PC-3 (cell line): Measurements from ENCODE around the gene GPBP1. TPM values are rescaled to one million over a fixed set of nuclear protein-coding genes. Genes with fewer than 3 reads are reported as not detected.

Source experiments
- ATAC-seq: fragments of 200-7000 bp; cut with Tn5 transposase; 2 replicates; pipeline ENCODE4 v1.9.1; 2020; ENCODE audit warnings: mild to moderate bottlenecking, moderate library complexity
- BruUV-seq: library from RNA; stranded (reverse); fragments of 400-500 nt; replicated peaks from 2 replicates; lab custom pipeline; 2021; lab: Mats Ljungman, UMichigan
- CTCF ChIA-PET: fragments of 300-600 bp; sonication (Branson Sonifier 250); formaldehyde crosslinking; loops from one replicate; lab custom pipeline; 2022; ENCODE audit warnings: antibody characterized with exemption; lab: Charles Lee
- POLR2A ChIA-PET: fragments of 300-600 bp; sonication (Branson Sonifier 250); formaldehyde crosslinking; loops from one replicate; lab custom pipeline; 2022; ENCODE audit warnings: antibody characterized with exemption; ENCODE audit not compliant: unreplicated experiment; lab: Charles Lee
- DNase-seq: peaks from one replicate; pipeline ENCODE4 v3.0.0-alpha.2; 2015
- H2AFZ ChIP-seq: fragments of 300-600 bp; sonication (generic); 2 replicates; pipeline ENCODE4 v1.6.0; 2016; ENCODE audit warnings: antibody characterized with exemption, low read length
- H3F3A ChIP-seq: fragments of 300-600 bp; sonication (generic); one replicate; pipeline ENCODE4 v1.6.0; 2017; ENCODE audit warnings: antibody characterized with exemption, low read length, control low read depth, mild to moderate bottlenecking; ENCODE audit not compliant: unreplicated experiment
- H3K27ac ChIP-seq: fragments of 300-600 bp; sonication (generic); 2 replicates; pipeline ENCODE4 v1.5.1; 2016; ENCODE audit warnings: mild to moderate bottlenecking, low read length
- H3K27me3 ChIP-seq: fragments of 300-600 bp; sonication (generic); 2 replicates; pipeline ENCODE4 v1.6.1; 2016; ENCODE audit warnings: low read length, mixed read lengths
- H3K36me3 ChIP-seq: fragments of 300-600 bp; sonication (generic); 2 replicates; pipeline ENCODE4 v1.6.1; 2016; ENCODE audit warnings: low read depth, mixed run types, low read length, mixed read lengths
- H3K4me1 ChIP-seq: fragments of 300-600 bp; sonication (generic); 2 replicates; pipeline ENCODE4 v1.5.1; 2016; ENCODE audit warnings: low read length; ENCODE audit not compliant: insufficient read depth
- H3K4me2 ChIP-seq: fragments of 300-600 bp; sonication (generic); 2 replicates; pipeline ENCODE4 v1.6.0; 2016; ENCODE audit warnings: low read length
- H3K4me3 ChIP-seq: fragments of 300-600 bp; sonication (generic); 2 replicates; pipeline ENCODE4 v1.5.1; 2016; ENCODE audit warnings: mild to moderate bottlenecking, low read length, mixed read lengths
- H3K79me2 ChIP-seq: fragments of 300-600 bp; sonication (generic); 2 replicates; pipeline ENCODE4 v1.6.1; 2017; ENCODE audit warnings: low read length, mixed read lengths
- H3K9ac ChIP-seq: fragments of 300-600 bp; sonication (generic); 2 replicates; pipeline ENCODE4 v1.6.0; 2016; ENCODE audit warnings: mild to moderate bottlenecking, low read length
- H3K9me2 ChIP-seq: fragments of 300-600 bp; sonication (generic); replicated peaks from 2 replicates; pipeline ENCODE4 v1.6.1; 2016; ENCODE audit warnings: mixed run types, low read length, mixed read lengths
- H3K9me3 ChIP-seq: fragments of 300-600 bp; sonication (generic); 2 replicates; pipeline ENCODE4 v1.6.1; 2016; ENCODE audit warnings: low read length, mixed read lengths
- H4K20me1 ChIP-seq: fragments of 300-600 bp; sonication (generic); 2 replicates; pipeline ENCODE4 v1.6.1; 2016; ENCODE audit warnings: low read length, mixed read lengths
- EZH2 ChIP-seq: fragments of 300-600 bp; sonication (generic); IDR thresholded peaks from one replicate; pipeline ENCODE4 v1.6.1; 2017; ENCODE audit warnings: antibody characterized with exemption, mild to moderate bottlenecking, low read length; ENCODE audit not compliant: unreplicated experiment
- EZH2phosphoT487 ChIP-seq: fragments of 300-600 bp; sonication (generic); IDR thresholded peaks from 2 replicates; pipeline ENCODE4 v1.6.1; 2018; ENCODE audit warnings: mild to moderate bottlenecking, antibody characterized with exemption, low read length, borderline replicate concordance
- intact Hi-C: fragments of 100-400 bp; cut with micrococcal nuclease; formaldehyde crosslinking; loops from 2 replicates; pipeline ENCODE4 v1.9.0; 2023
- total RNA-seq: library from RNA; depleted of rRNA; stranded (reverse); fragments of >200 nt; gene quantifications from 2 replicates; pipeline ENCODE4 v1.2.3, GENCODE V29; 2014
- TF ChIP-seq, protein P1 (sequence below): fragments of 300-600 bp; sonication (generic); conservative IDR thresholded peaks from 2 replicates; pipeline ENCODE4 v1.5.1; 2017; ENCODE audit warnings: antibody characterized with exemption, low read depth, mild to moderate bottlenecking, low read length

The GPBP1 gene
- total RNA-seq, 1 experiment from 2014 or later = 31.8 TPM

DNA sequence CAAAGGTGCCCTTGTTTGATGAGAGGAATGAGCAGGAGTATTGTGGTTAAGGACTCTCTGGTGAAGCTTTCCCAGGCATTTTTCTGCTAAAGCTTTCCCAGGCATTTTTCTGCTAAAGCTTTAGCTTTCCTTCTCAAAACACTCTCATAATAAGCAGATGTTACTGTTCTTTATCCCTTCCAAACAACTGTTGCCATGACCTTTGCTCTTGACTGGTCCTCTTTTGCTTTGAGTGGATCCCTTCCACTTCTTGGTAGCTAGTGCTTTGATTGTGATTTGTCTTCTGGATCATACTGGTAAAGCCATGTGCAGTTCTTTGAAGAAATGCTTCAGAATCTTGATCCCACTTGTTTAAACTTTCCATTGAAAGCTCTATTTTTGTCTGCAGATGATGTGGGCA lies 85.8 kb downstream of the GPBP1 start:
- BruUV-seq = no TSS peak
- POLR2A ChIA-PET = no interaction called here
- no peak for ATAC-seq

DNA sequence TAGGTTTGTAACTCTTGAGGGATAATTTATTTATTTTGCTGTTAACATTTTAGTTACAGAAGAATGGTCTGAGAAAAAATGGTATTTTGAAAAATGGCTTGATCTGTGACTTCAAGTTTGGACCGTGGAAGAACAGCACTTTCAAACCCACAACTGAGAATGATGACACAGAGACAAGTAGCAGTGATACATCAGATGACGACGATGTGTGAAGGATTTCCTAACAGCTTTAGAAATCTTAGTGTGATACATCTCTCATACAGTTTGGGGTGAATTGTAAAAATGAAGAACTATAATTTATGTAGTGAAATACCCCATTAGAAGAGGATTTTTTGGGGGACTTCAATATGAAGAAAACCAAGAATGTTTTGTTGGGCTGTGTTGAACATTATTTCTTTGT lies 88.7 kb downstream of the GPBP1 start:
- ATAC-seq (no peak), DNase-seq (no peak)
- no TSS peak for BruUV-seq
- Histone ChIP-seq H3K27ac (no peak overlapping the region), H3F3A (no peaks in the 10 kb centered on the region), H3K9me2 (no peaks in the 10 kb centered on the region), H3K79me2 (no peaks in the 10 kb centered on the region), H3K4me1 (no peaks in the 10 kb centered on the region), H3K36me3 (peaks cover 9% of the 10 kb centered on the region; the same call in 1 of the 2 replicates), H2AFZ (no peak overlapping the region), H3K9ac (no peak overlapping the region), H3K27me3 (no peaks in the 10 kb centered on the region), H4K20me1 (no peaks in the 10 kb centered on the region), H3K9me3 (no peaks in the 10 kb centered on the region), H3K4me3 (no peak overlapping the region), H3K4me2 (no peak overlapping the region)
- TF ChIP-seq, protein P1, sequence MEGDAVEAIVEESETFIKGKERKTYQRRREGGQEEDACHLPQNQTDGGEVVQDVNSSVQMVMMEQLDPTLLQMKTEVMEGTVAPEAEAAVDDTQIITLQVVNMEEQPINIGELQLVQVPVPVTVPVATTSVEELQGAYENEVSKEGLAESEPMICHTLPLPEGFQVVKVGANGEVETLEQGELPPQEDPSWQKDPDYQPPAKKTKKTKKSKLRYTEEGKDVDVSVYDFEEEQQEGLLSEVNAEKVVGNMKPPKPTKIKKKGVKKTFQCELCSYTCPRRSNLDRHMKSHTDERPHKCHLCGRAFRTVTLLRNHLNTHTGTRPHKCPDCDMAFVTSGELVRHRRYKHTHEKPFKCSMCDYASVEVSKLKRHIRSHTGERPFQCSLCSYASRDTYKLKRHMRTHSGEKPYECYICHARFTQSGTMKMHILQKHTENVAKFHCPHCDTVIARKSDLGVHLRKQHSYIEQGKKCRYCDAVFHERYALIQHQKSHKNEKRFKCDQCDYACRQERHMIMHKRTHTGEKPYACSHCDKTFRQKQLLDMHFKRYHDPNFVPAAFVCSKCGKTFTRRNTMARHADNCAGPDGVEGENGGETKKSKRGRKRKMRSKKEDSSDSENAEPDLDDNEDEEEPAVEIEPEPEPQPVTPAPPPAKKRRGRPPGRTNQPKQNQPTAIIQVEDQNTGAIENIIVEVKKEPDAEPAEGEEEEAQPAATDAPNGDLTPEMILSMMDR = no peak
- no peak for TF ChIP-seq EZH2
- CTCF ChIA-PET = no interaction called here
- intact Hi-C loops = no loop called here
- POLR2A ChIA-PET = no interaction called here

More for the DNA sequence above, 85.8 kb downstream of the GPBP1 start:
- intact Hi-C loops = no loop called here
- no peak overlapping the region for H3K4me3 ChIP-seq
- no peaks in the 10 kb centered on the region for H3K27me3 ChIP-seq
- TF ChIP-seq EZH2 (no peak), EZH2phosphoT487 (no peak)
- TF ChIP-seq, protein P1 = no peak
- no peaks in the 10 kb centered on the region for H3K9me2 ChIP-seq
- H3K4me1 ChIP-seq = no peaks in the 10 kb centered on the region
- H3K9ac ChIP-seq = no peak overlapping the region
- CTCF ChIA-PET = no interaction called here
- H3K4me2 ChIP-seq = no peak overlapping the region
- H2AFZ ChIP-seq = no peak overlapping the region
- no peak overlapping the region for H3K27ac ChIP-seq
- H4K20me1 ChIP-seq = no peaks in the 10 kb centered on the region
- no peaks in the 10 kb centered on the region for H3K79me2 ChIP-seq
- DNase-seq = no peak
- peaks cover 13% of the 10 kb centered on the region; the same call in 1 of the 2 replicates for H3K36me3 ChIP-seq
- no peaks in the 10 kb centered on the region for H3K9me3 ChIP-seq
- H3F3A ChIP-seq = no peaks in the 10 kb centered on the region

DNA sequence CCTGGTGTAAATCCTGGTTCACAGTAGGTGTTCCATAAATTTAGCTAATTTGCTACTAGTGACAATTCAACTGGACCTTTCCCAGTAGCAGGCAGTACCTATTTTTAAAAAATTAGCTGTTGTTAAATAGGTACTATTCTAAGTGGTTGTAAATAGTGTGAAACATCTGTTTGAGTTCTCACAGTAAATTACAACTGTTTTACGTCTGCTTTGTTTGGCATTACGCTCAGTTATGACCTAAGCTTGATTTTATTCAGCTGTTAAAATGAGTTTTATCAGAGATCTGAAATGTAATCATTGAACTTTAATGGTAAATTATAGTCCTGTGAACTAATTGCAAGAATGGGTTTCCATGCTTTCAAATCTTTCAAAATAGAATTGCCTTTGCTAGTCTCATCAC lies 93.9 kb downstream of the GPBP1 start:
- ATAC-seq = no peak
- no peaks in the 10 kb centered on the region for H3K4me1 ChIP-seq
- no peak overlapping the region for H2AFZ ChIP-seq
- H3K4me3 ChIP-seq = no peak overlapping the region
- H3K36me3 ChIP-seq = peaks cover 4% of the 10 kb centered on the region; the same call in 1 of the 2 replicates
- DNase-seq = no peak
- H3K9me3 ChIP-seq = no peaks in the 10 kb centered on the region
- no TSS peak for BruUV-seq
- no peaks in the 10 kb centered on the region for H4K20me1 ChIP-seq
- H3K9ac ChIP-seq = no peak overlapping the region
- no peak overlapping the region for H3K27ac ChIP-seq
- POLR2A ChIA-PET = no interaction called here
- intact Hi-C loops = no loop called here
- TF ChIP-seq EZH2 (no peak), EZH2phosphoT487 (no peak)
- TF ChIP-seq, protein P1 = no peak
- H3K79me2 ChIP-seq = no peaks in the 10 kb centered on the region
- H3K9me2 ChIP-seq = no peaks in the 10 kb centered on the region
- H3K4me2 ChIP-seq = no peak overlapping the region
- H3K27me3 ChIP-seq = no peaks in the 10 kb centered on the region
- no peaks in the 10 kb centered on the region for H3F3A ChIP-seq
- CTCF ChIA-PET = no interaction called here
